Nephron progenitor cell (in vitro differentiated cells): ENCODE data around the gene GALNT4.

ENCODE experiments used
- DNase-seq: peaks from one replicate; pipeline ENCODE4 v3.0.0; 2021
- H3K27ac Mint-ChIP-seq: 2 replicates; pipeline ENCODE4 v1.8.0; 2021; ENCODE audit warnings: mild to moderate bottlenecking, moderate library complexity, mixed read lengths
- H3K27me3 Mint-ChIP-seq: 2 replicates; pipeline ENCODE4 v1.8.0; 2021; ENCODE audit warnings: mild to moderate bottlenecking, low read depth, mixed read lengths; ENCODE audit not compliant: poor library complexity
- H3K36me3 Mint-ChIP-seq: 2 replicates; pipeline ENCODE4 v1.8.0; 2021; ENCODE audit warnings: low read depth, mixed read lengths
- H3K4me1 Mint-ChIP-seq: 2 replicates; pipeline ENCODE4 v1.8.0; 2021; ENCODE audit warnings: mixed read lengths
- H3K4me3 Mint-ChIP-seq: 2 replicates; pipeline ENCODE4 v1.8.0; 2021; ENCODE audit warnings: mild to moderate bottlenecking, moderate library complexity, mixed read lengths
- H3K9me3 Mint-ChIP-seq: 2 replicates; pipeline ENCODE4 v1.8.0; 2021; ENCODE audit warnings: mild to moderate bottlenecking, moderate library complexity, mixed read lengths
- CTCF ChIP-seq: fragments of 200-600 bp; sonication (generic); IDR thresholded peaks from 2 replicates; pipeline ENCODE4 v1.5.0; 2021; ENCODE audit warnings: antibody characterized with exemption

Gene GALNT4

GRCh38 chr12:89547101-89547500 is 22.5 kb upstream of the GALNT4 start:
- Mint-ChIP-seq H3K9me3 (no peaks in the 10 kb centered on the region), H3K27ac (no peak overlapping the region), H3K27me3 (no peaks in the 10 kb centered on the region), H3K36me3 (peaks cover 4% of the 10 kb centered on the region), H3K4me1 (peaks cover 36% of the 10 kb centered on the region), H3K4me3 (no peak overlapping the region)
- DNase-seq: no peak
- TF ChIP-seq CTCF: no peak

GRCh38 chr12:89546151-89546550 is 21.6 kb upstream of the GALNT4 start:
- DNase-seq: no peak
- no peaks in the 10 kb centered on the region for H3K36me3 Mint-ChIP-seq
- no peak overlapping the region for H3K27ac Mint-ChIP-seq
- no peak overlapping the region for H3K4me3 Mint-ChIP-seq
- no peaks in the 10 kb centered on the region for H3K9me3 Mint-ChIP-seq
- peaks cover 39% of the 10 kb centered on the region for H3K4me1 Mint-ChIP-seq
- no peak for TF ChIP-seq CTCF
- no peaks in the 10 kb centered on the region for H3K27me3 Mint-ChIP-seq

- Mint-ChIP-seq H3K4me1 (peaks cover 50% of the 10 kb centered on the region), H3K27me3 (peaks cover 2% of the 10 kb centered on the region), H3K36me3 (no peaks in the 10 kb centered on the region), H3K4me3 (no peak overlapping the region), H3K9me3 (no peaks in the 10 kb centered on the region), H3K27ac (peak overlapping the region; percentile 51)
- DNase-seq: peak; percentile 21
- no peak for TF ChIP-seq CTCF
Measured at GRCh38 chr12:89544681-89545184, 20.1 kb upstream of the GALNT4 start.

- Mint-ChIP-seq H3K36me3 (no peaks in the 10 kb centered on the region), H3K27me3 (peaks cover 3% of the 10 kb centered on the region), H3K4me1 (peaks cover 52% of the 10 kb centered on the region), H3K9me3 (no peaks in the 10 kb centered on the region), H3K27ac (no peak overlapping the region), H3K4me3 (no peak overlapping the region)
- TF ChIP-seq CTCF: no peak
- no peak for DNase-seq
Measured at GRCh38 chr12:89544022-89544421, 19.4 kb upstream of the GALNT4 start.

- H3K27me3 Mint-ChIP-seq: peaks cover 3% of the 10 kb centered on the region
- DNase-seq: peak; percentile 70
- H3K36me3 Mint-ChIP-seq: no peaks in the 10 kb centered on the region
- H3K27ac Mint-ChIP-seq: no peak overlapping the region
- peaks cover 52% of the 10 kb centered on the region for H3K4me1 Mint-ChIP-seq
- TF ChIP-seq CTCF: peak; percentile 91
- no peaks in the 10 kb centered on the region for H3K9me3 Mint-ChIP-seq
- H3K4me3 Mint-ChIP-seq: no peak overlapping the region
Measured at GRCh38 chr12:89542912-89543592, 18.5 kb upstream of the GALNT4 start.

- Mint-ChIP-seq H3K36me3 (no peaks in the 10 kb centered on the region), H3K4me1 (peaks cover 52% of the 10 kb centered on the region), H3K4me3 (no peak overlapping the region), H3K9me3 (no peaks in the 10 kb centered on the region), H3K27me3 (peaks cover 3% of the 10 kb centered on the region), H3K27ac (no peak overlapping the region)
- no peak for DNase-seq
- TF ChIP-seq CTCF: no peak
Measured at GRCh38 chr12:89542236-89542635, 17.6 kb upstream of the GALNT4 start.
